ENCODE results near the gene UTF1.
"Not testable (repeated sequence)": the region's sequence is repeated elsewhere in the genome, so short reads cannot be mapped to it uniquely, and the experiment has no call there.

UTF1 gene

GRCh38 chr10:133229265-133230043 lies 563 bp upstream of the UTF1 start:
- no peak overlapping the region for H3K4me3 ChIP-seq (IDR thresholded peaks at IDR 0.05; ENCODE audit: insufficient read depth, low read depth, low read length)
- H3K4me1 ChIP-seq (ENCODE audit: low read depth, poor library complexity, severe bottlenecking): no peaks in the 10 kb centered on the region
- no peaks in the 10 kb centered on the region for H3K36me3 ChIP-seq (ENCODE audit: insufficient read depth)
- no peak overlapping the region for H3K9ac ChIP-seq
- H3K27me3 ChIP-seq (ENCODE audit: insufficient read depth, low read depth): peaks cover 58% of the 10 kb centered on the region; the same call in 1 of the 2 replicates
- no peaks in the 10 kb centered on the region for H3K79me2 ChIP-seq (ENCODE audit: insufficient read depth, low read depth)
- H2AFZ ChIP-seq (ENCODE audit: low read depth): no peak overlapping the region
- TF ChIP-seq CTCF (conservative IDR thresholded peaks at IDR 0.05; ENCODE audit: low read depth, low read length): no peak
- no peak overlapping the region for H3K4me2 ChIP-seq
- no peaks in the 10 kb centered on the region for H4K20me1 ChIP-seq (ENCODE audit: insufficient read depth)
- H3K27ac ChIP-seq: no peak overlapping the region

- Histone ChIP-seq H3K9ac (no peak overlapping the region), H3K79me2 (ENCODE audit: insufficient read depth, low read depth) (no peaks in the 10 kb centered on the region), H3K27me3 (ENCODE audit: insufficient read depth, low read depth) (peaks cover 51% of the 10 kb centered on the region; the same call in 1 of the 2 replicates), H3K4me2 (no peak overlapping the region), H3K27ac (no peak overlapping the region), H2AFZ (ENCODE audit: low read depth) (no peak overlapping the region), H4K20me1 (ENCODE audit: insufficient read depth) (no peaks in the 10 kb centered on the region), H3K36me3 (ENCODE audit: insufficient read depth) (no peaks in the 10 kb centered on the region), H3K4me1 (ENCODE audit: low read depth, poor library complexity, severe bottlenecking) (no peaks in the 10 kb centered on the region), H3K4me3 (IDR thresholded peaks at IDR 0.05; ENCODE audit: insufficient read depth, low read depth, low read length) (no peak overlapping the region)
- TF ChIP-seq CTCF (conservative IDR thresholded peaks at IDR 0.05; ENCODE audit: low read depth, low read length): no peak
Measured at GRCh38 chr10:133230387-133231195, 574 bp downstream of the UTF1 start.

GRCh38 chr10:133231244-133231945 lies 1.4 kb downstream of the UTF1 start:
- H3K4me3 ChIP-seq (IDR thresholded peaks at IDR 0.05; ENCODE audit: insufficient read depth, low read depth, low read length): no peak overlapping the region
- H4K20me1 ChIP-seq (ENCODE audit: insufficient read depth): no peaks in the 10 kb centered on the region
- no peaks in the 10 kb centered on the region for H3K79me2 ChIP-seq (ENCODE audit: insufficient read depth, low read depth)
- no peaks in the 10 kb centered on the region for H3K4me1 ChIP-seq (ENCODE audit: low read depth, poor library complexity, severe bottlenecking)
- H3K27me3 ChIP-seq (ENCODE audit: insufficient read depth, low read depth): peaks cover 43% of the 10 kb centered on the region; the same call in 1 of the 2 replicates
- H3K4me2 ChIP-seq: no peak overlapping the region
- no peak overlapping the region for H3K9ac ChIP-seq
- no peak overlapping the region for H2AFZ ChIP-seq (ENCODE audit: low read depth)
- TF ChIP-seq CTCF (conservative IDR thresholded peaks at IDR 0.05; ENCODE audit: low read depth, low read length): no peak
- H3K36me3 ChIP-seq (ENCODE audit: insufficient read depth): no peaks in the 10 kb centered on the region
- no peak overlapping the region for H3K27ac ChIP-seq

GRCh38 chr10:133231946-133232574 lies 2.0 kb downstream of the UTF1 start:
- H3K4me1 ChIP-seq (ENCODE audit: low read depth, poor library complexity, severe bottlenecking): no peaks in the 10 kb centered on the region
- no peak for TF ChIP-seq CTCF (conservative IDR thresholded peaks at IDR 0.05; ENCODE audit: low read depth, low read length)
- no peak overlapping the region for H3K4me3 ChIP-seq (IDR thresholded peaks at IDR 0.05; ENCODE audit: insufficient read depth, low read depth, low read length)
- H3K27ac ChIP-seq: no peak overlapping the region
- H3K27me3 ChIP-seq (ENCODE audit: insufficient read depth, low read depth): peaks cover 38% of the 10 kb centered on the region; the same call in 1 of the 2 replicates
- no peaks in the 10 kb centered on the region for H3K79me2 ChIP-seq (ENCODE audit: insufficient read depth, low read depth)
- H3K36me3 ChIP-seq (ENCODE audit: insufficient read depth): no peaks in the 10 kb centered on the region
- H3K9ac ChIP-seq: no peak overlapping the region
- no peak overlapping the region for H3K4me2 ChIP-seq
- no peaks in the 10 kb centered on the region for H4K20me1 ChIP-seq (ENCODE audit: insufficient read depth)
- H2AFZ ChIP-seq (ENCODE audit: low read depth): no peak overlapping the region

GRCh38 chr10:133234796-133235195 lies 4.8 kb downstream of the UTF1 start:
- not testable (repeated sequence) for H3K4me2 ChIP-seq; H3K79me2 ChIP-seq (ENCODE audit: insufficient read depth, low read depth); H3K4me1 ChIP-seq (ENCODE audit: low read depth, poor library complexity, severe bottlenecking); H2AFZ ChIP-seq (ENCODE audit: low read depth); H4K20me1 ChIP-seq (ENCODE audit: insufficient read depth); H3K9ac ChIP-seq; H3K4me3 ChIP-seq (IDR thresholded peaks at IDR 0.05; ENCODE audit: insufficient read depth, low read depth, low read length); H3K27ac ChIP-seq; H3K36me3 ChIP-seq (ENCODE audit: insufficient read depth)
- H3K27me3 ChIP-seq (ENCODE audit: insufficient read depth, low read depth): peaks cover 43% of the 10 kb centered on the region; the same call in 1 of the 2 replicates

All from KMS-11 (cell line).